GM18868 (cell line): Measurements from ENCODE around the gene MT1X.

Experiments
- ATAC-seq: cut with Tn5 transposase; IDR thresholded peaks from one replicate; pipeline ENCODE4 v1.9.1; 2021; ENCODE audit warnings: mild to moderate bottlenecking, moderate library complexity; ENCODE audit not compliant: unreplicated experiment

The MT1X gene

DNA sequence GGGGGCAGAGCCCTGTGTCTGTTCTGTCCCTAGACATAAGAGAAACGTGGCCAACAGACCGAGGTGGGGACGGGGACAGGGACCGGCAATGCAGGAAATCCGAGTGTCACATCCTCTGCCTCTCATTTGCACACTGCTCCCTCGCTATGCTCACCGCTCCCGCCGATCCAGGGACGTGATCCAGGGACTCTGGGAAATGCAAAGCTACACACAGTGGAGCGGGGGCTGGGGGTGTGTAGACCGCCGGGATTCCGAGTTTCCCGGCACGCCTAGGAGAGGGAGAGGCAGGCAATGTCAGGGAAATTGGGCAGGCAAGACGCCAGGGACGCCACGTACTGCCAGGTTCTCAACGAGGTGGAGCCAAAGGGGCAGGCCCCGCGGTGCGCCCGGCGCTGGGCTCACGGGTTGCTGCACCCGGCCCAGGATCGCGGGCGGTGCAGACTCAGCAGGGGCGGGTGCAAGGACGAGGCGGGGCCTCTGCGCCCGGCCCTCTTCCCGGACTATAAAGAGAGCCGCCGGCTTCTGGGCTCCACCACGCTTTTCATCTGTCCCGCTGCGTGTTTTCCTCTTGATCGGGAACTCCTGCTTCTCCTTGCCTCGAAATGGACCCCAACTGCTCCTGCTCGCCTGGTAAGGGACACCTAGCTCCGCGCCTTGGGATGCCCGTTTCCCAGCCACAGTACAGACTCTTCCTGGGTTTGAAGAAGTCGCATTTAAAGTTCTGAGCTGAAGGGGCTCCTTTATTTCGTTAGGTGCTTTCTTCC lies at the start of gene MT1X:
Gene MT1X (plus strand): TSS at position 532 of the 764 bp plus-strand sequence. CDS start 71 bp downstream, at position 603.
- peak; percentile 99 for ATAC-seq

DNA sequence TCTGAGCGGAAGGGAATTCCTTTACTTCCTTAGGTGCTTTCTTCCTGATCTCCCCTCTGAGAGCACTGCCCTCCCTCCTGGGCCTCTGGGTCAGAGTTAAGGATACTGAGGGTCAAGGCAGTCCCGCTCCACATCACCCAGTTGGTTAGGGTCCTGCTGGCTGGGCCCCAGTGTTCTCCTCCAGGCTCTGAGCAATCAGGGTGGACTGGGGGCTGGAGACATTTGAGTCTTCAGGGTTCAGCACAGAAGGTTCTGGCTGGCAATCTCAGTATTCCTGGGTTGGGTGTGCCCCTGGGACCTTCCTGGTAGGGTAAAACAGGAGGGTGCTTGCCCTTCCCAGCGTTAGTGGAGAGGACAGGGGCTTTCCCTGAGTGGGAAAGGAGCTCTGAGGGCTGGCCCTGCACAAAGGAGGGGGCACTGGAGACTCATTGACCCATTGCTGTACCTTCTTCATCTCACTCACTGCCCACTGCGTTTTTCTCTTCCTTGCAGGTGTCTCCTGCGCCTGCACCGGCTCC lies 49.4 kb upstream of the MT1X start:
- ATAC-seq: no peak

DNA sequence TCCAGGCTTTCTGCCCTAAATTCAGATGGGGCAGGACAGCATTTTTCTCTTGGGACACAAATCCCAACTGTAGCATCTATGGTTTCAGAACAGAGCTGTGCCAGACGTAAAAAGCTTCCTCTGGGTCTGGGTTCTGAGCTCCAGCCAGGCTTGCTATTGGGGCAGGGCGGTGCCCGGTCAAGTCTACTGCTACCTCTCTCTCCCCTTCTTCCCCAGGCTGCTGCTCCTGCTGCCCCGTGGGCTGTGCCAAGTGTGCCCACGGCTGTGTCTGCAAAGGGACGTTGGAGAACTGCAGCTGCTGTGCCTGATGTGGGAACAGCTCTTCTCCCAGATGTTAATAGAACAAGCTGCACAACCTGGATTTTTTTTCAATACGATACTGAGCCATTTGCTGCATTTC lies 48.7 kb upstream of the MT1X start:
- ATAC-seq: no peak

DNA sequence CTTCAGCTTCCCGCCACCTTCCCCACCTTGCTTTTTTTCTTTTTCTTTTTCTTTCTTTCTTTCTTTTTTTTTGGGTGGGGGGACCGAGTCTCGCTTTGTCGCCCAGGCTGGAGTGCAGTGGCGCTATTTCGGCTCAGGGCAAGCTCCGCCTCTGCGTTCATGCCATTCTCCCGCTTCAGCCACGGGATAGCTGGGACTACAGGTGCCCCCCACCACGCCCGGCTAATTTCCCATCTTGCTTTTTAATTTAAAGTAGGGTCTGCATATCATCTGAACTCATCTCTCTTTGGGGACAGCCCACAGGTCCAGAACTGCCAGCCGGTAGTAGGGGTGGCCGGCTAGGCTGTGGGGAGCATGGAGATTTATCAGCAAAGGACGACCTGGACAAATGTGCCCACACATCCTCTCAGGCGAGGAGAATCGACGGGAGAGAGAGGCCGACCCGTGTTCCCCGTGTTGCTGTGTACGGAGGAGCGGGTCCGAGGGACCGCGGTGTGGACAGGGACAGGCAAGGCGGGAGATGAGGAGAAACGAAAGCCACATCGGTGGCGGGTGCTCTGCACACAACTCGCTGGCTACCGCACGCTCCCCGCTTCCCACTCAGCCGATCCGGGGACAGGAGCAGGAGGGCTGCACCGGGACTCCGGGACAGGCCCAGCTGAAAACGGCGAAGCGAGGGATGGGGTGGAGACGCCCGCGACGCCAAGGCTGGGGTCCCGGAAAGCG lies 47.4 kb upstream of the MT1X start:
- ATAC-seq: no peak

DNA sequence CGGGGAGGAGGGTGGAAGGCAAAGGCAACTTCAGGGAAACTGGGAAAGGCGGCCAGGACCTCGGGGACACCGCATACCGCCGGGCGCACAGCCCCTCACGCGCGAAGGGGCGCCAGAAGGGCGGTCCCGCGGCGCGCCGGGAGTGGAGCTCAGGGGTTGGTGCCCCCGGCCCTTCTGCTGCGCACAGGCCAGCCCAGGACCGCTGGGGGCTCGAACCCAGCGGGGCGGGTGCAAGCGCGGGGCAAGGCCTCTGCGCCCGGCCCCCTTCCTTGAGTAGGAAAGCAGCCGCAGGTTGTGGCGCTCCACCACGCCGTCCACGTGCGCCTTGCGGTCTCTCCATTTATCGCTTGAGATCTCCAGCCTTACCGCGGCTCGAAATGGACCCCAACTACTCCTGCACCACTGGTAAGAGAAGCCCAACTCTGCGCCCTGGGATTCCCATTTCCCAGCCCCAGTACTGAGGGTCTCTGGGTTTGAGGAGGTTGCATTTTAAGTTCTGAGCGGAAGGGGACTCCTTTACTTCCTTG lies 46.8 kb upstream of the MT1X start:
- no peak for ATAC-seq

DNA sequence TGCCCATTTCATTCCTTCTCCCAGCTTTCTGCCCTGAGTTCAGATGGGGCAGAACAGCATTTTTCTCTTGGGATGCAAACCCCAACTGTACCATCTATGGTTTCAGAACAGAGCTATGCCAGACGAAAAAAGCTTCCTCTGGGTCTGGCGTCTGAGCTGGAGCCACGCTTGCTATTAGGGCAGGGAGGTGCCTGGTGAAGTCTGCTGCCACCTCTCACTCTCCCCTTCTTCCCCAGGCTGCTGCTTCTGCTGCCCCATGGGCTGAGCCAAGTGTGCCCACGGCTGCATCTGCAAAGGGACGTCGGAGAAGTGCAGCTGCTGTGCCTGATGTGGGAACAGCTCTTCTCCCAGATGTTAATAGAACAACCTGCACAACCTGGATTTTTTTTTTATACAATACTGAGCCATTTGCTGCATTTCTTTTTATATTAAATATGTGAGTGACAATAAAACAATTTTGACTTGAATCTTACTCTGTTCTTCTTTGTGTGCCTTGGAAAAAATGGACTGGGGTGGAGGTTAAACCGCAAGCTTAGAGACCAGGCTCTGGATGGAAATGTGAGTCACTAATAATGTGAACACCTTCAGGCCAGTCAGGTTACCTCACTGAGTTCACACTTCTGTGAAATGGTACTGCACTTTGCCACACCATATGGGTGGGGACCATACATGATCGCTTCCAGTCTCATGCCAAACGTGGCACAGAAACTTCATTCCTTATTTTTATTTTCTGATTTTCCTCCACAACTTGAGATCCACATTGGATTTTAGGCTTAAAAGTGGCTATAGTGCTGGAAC lies 45.5 kb upstream of the MT1X start:
- ATAC-seq: no peak

DNA sequence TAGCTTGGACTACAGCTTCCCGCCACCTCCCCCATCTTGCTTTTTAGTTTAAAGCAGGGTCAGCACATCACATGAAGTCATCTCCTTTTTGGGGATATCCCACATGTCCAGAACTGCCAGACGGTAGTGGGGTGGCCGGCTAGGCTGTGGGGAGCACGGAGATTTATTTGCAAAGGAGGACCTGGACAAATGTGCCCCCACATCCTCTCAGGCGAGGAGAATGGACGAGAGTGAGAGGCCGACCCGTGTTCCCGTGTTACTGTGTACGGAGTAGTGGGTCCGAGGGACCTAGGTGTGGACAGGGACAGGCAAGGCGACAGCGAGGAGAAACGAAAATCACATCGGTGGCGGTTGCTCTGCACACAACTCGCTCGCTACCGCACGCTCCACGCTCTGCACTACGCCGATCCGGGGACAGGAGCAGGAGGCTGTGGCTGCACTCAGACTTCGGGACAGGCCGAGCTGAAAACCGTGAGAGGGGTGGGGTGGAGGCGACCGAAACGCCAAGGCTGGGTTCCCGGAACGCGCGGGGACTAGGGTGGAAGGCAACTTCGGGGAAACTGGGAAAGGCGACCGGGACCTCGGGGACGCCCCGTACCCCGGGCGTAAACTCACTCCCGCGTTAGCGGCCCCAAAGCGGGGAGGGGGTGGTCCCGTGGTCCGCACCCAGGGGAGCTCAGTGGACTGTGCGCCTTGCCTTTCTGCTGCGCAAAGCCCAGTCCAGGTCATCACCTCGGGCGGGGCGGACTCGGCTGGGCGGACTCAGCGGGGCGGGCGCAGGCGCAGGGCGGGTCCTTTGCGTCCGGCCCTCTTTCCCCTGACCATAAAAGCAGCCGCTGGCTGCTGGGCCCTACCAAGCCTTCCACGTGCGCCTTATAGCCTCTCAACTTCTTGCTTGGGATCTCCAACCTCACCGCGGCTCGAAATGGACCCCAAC lies 44.2 kb upstream of the MT1X start, which contains the start of gene MT1A:
Gene MT1A (plus strand): TSS at position 853 of the 937 bp plus-strand sequence. CDS start 73 bp downstream, at position 926.
- no peak for ATAC-seq

DNA sequence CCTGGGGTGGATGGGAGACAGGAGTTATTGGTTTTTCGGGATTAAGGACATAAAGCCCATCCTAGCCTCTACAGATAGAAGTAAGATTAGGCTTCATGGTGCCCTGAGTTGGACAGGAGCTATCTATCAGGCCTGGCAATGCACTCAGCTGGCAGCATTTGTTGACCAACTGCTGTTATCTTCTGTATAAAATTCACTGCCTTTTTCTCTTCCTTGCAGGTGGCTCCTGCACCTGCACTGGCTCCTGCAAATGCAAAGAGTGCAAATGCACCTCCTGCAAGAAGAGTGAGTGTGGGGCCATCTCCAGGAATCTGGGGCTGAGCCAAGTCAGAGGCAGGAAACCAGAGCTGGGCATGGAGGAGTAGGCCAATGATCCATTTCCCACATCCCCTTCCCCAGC lies 43.2 kb upstream of the MT1X start:
- ATAC-seq: no peak

DNA sequence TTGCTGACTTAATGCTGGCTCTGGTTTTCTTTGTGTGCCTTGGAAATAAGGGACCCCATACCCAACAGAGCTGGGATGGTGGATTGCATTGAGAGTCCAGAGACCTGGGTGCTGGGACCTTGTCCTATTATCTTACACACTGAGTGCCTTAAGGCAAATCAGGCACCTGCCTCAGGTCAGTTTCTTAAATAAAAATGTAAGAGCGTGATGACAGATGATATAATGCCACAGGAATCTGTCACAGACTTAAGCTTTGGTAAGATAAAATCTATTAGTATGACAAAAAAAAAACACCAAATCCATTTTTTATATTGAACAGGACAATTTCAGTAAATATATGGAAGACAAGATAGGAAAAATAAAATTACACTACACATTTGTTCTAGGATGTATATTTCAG lies 42.2 kb upstream of the MT1X start:
- ATAC-seq: no peak

DNA sequence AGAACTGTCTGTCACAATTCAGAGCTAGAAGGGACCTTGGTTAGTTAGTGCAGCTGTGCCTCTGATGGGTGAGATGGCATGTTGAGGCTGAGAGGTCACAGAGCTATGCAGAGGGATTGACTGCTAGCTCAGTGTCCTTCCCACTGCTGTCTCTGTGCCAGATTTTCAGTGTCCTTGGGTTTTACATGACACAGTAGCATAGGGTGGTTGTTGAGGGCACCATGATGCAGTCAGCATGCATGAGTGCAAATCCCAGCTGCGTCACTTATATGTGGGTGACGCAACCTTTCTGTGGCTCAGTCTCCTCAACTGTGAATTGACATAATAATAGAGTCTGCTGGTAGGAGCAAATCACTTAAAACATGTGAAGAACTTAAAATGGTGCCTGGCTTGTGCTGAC lies 41.1 kb upstream of the MT1X start:
- ATAC-seq: no peak

DNA sequence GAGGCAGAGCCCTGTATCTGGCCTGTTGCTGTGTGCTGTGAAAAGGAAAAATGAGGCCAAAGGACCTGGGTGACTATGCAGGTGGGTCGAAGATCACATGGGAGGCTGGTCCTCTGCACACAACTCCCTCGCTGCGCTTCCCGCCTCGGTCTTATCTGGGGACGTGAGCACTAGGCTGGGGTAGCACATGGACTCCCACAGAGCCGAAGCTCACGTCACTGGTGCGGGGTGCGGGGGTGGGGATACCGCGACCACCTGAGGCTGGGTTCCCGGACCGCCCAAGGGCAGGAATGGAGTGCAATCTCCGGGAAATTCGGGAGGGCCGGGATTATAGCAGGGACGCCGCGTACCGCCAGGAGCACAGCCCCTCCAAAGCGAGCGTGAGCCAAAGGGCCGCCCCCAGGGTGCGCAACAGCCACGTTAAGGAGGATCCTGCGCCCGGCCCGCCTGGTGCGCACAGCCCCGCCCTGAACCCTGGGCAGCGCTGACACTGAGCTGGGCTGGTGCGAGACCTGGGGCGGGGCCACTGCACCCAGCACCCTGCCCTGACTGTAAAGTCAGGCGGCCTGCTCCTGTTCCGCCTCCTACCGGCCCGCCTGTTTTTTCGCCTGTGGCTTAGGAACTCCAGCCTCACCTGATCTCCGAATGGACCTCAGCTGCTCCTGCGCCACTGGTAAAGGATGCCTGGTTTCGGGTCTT lies 39.0 kb upstream of the MT1X start:
- peak; percentile 86 for ATAC-seq

DNA sequence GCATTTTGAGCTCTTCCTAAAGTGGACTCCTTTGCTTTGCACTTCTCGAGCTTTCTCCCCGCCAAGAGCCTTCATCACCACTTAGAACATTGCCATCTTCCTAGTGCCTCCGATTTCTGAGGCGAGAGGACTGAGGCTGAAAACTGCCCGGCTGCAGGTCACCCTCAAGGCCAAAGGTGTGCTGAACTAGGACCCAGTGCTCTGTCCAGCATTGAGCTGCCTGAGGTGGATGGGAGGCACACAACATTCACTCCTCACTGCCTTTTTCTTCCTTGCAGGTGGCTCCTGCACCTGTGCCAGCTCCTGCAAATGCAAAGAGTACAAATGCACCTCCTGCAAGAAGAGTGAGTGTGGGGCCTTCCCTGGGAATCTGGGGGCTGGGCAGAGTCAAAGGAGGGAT lies 38.4 kb upstream of the MT1X start:
- no peak for ATAC-seq

DNA sequence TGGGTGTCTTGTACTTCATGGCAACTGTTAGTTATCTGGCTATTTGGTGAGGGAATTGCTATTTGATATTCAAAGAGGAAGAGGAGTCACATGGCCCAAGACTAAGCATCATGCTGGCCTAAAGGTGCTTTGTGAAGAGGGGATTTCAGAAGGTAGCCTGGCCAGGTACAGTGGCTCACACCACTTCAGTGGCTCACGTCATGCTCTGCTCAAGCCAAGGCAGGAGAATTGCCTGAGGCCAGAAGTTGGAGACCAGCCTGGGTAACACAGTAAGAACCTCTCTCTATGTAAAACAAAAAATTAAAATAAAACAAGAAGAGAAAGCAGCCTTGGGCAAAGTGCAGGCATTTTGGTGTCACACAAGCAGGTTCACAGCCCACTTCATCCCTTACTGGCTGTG lies 37.0 kb upstream of the MT1X start:
- no peak for ATAC-seq

DNA sequence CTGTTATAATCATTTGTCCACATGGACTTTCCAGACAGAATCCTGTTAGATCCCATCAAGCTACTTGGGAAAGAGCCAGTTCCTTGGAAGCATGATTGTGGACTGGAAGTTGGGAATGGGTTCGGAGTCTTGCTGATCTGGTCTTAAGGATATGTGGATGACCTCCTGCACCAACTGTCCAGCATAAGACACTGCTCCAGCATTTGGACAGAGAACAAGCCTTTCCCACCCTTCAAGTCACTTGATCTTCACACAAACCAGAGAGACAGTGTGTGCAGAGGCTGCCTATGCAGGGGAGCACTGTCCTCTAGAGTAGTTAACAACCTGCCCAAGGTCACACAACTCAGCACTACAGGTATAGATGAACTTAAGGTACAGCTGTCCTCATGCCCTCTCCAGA lies 36.4 kb upstream of the MT1X start:
- ATAC-seq: no peak

DNA sequence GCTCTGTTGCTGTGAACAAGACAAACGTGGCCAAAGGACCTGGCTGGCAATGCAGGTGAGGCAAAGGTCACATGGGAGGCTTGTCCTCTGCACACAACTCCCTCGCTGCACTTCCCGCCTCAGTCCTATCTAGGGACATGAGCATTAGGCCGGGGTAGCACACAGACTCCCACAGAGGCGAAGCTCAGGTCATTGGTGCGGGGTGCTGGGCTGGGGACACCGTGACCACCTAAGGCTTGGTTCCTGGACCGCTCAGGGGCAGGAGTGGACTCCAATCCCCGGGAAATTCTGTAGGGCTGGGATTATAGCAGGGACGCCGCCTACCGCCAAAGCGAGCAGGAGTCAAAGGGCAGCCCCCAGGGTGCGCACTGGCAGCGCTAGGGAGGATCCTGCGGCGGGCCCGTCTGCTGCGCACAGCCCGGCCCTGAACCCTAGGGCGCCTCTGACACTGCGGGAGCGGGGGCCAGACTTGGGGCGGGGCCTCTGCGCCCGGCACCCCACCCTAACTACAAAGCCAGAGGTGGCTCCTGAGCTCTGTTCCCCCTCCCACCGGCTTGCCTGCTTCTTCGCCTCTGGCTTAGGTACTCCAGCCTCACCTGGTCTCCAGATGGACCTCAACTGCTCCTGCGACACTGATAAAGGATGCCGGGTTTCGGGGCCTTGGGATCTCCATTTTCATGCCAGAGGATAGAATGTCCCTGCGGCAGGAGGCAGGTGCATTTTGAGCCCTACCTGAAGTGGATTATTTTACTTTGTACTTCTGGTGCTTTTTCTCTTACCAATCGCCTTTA lies 34.4 kb upstream of the MT1X start:
- ATAC-seq: no peak

DNA sequence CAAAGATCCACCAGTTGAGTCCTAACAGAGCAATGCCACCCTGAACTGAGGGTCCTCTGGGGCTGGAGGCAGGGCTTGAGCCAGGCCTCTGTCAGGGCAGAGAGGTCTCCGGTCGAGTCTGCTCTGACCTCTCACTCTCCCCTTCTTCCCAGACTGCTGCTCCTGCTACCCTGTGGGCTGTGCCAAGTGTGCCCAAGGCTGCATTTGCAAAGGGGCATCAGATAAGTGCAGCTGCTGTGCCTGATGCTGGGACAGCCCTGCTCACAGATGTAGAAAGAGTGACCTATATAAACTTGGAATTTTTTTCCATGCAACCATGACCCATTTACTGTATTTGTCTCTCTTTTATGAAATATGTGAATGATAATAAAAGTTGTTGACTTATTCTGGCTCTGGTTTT lies 33.0 kb upstream of the MT1X start:
- no peak for ATAC-seq

DNA sequence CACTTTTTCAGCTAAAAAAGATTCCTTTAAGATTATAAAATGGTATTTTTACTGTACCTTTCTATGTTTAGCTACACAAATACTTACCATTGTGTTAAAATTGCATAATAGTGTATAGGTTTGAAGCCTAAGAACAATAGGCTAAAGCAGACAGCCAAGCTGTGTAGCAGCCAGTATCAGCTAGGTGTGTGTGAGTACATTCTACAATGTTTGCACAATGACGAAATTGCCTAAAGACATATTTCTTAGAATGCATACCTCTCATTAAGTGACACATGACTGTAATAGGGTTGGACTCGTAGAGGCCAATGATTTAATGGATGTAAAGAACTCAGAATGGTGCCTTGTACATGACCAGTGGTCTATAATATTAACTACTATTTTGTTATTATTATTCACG lies 32.5 kb upstream of the MT1X start:
- ATAC-seq: no peak

DNA sequence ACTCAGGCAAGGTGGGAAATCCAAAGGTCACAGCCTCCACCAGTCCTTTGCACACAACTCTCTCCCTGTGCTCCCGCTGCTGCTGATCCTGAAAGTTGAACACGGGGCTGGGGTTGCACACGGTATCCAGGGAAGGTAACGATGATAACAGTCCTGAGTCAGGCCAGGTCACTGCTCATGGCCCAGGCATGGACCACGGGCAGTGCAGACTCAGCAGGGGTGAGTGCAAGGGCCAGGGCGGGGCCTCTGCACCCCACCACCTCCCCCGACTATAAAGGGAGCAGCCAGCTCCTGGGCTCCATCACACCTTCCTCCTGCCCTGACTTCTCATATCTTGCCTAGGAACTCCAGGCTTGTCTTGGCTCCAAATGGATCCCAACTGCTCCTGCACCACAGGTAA lies 30.7 kb upstream of the MT1X start, which contains the start of gene MT1B:
Gene MT1B (plus strand): TSS at position 301 of the 400 bp plus-strand sequence. CDS start 68 bp downstream, at position 369.
- ATAC-seq: no peak
